ENCODE results near the gene ETHE1. TPM values are rescaled to one million over a fixed set of nuclear protein-coding genes. Genes with fewer than 3 reads are reported as not detected.

Gene ETHE1
- polyA plus RNA-seq, 1 donor, result 97.7 TPM

- Histone ChIP-seq H3K4me1 (ENCODE audit: control insufficient read depth, insufficient read depth, low read length) (no peaks in the 10 kb centered on the region), H3K4me3 (ENCODE audit: low read length) (no peak overlapping the region), H3K9me3 (ENCODE audit: control insufficient read depth, low read depth, low read length) (no peaks in the 10 kb centered on the region), H3K27me3 (ENCODE audit: control insufficient read depth, insufficient read depth, low read length) (no peaks in the 10 kb centered on the region), H3K27ac (ENCODE audit: low read length) (no peak overlapping the region), H3K36me3 (ENCODE audit: control insufficient read depth, insufficient read depth, low read length) (peaks cover 21% of the 10 kb centered on the region)
- WGBS (ENCODE audit: insufficient coverage, low lambda C conversion rate), result 100% methylated on average over 2 of the region's 7 CpGs
- DNase-seq, result no peak
These were observed 36.9 kb downstream of the ETHE1 start for GRCh38 chr19:43489979-43490599.

GRCh38 chr19:43489310-43489709 lies 37.7 kb downstream of the ETHE1 start:
- no CpG with 5 or more reads among the region's 5 CpGs for WGBS (ENCODE audit: insufficient coverage, low lambda C conversion rate)
- no peak overlapping the region for H3K27ac ChIP-seq (ENCODE audit: low read length)
- DNase-seq, result no peak

GRCh38 chr19:43488179-43488578 lies 38.8 kb downstream of the ETHE1 start:
- Histone ChIP-seq H3K4me1 (ENCODE audit: control insufficient read depth, insufficient read depth, low read length) (no peaks in the 10 kb centered on the region), H3K4me3 (ENCODE audit: low read length) (no peak overlapping the region), H3K27ac (ENCODE audit: low read length) (no peak overlapping the region), H3K27me3 (ENCODE audit: control insufficient read depth, insufficient read depth, low read length) (no peaks in the 10 kb centered on the region), H3K9me3 (ENCODE audit: control insufficient read depth, low read depth, low read length) (no peaks in the 10 kb centered on the region), H3K36me3 (ENCODE audit: control insufficient read depth, insufficient read depth, low read length) (peaks cover 10% of the 10 kb centered on the region)
- WGBS (ENCODE audit: insufficient coverage, low lambda C conversion rate), result 100% methylated on average over 1 of the region's 8 CpGs
- no peak for DNase-seq

More at GRCh38 chr19:43489310-43489709, 37.7 kb downstream of the ETHE1 start:
- Histone ChIP-seq H3K27me3 (ENCODE audit: control insufficient read depth, insufficient read depth, low read length) (no peaks in the 10 kb centered on the region), H3K4me1 (ENCODE audit: control insufficient read depth, insufficient read depth, low read length) (no peaks in the 10 kb centered on the region), H3K9me3 (ENCODE audit: control insufficient read depth, low read depth, low read length) (no peaks in the 10 kb centered on the region), H3K36me3 (ENCODE audit: control insufficient read depth, insufficient read depth, low read length) (peaks cover 17% of the 10 kb centered on the region), H3K4me3 (ENCODE audit: low read length) (no peak overlapping the region)

- Histone ChIP-seq H3K27me3 (ENCODE audit: control insufficient read depth, insufficient read depth, low read length) (no peaks in the 10 kb centered on the region), H3K9me3 (ENCODE audit: control insufficient read depth, low read depth, low read length) (no peaks in the 10 kb centered on the region), H3K4me1 (ENCODE audit: control insufficient read depth, insufficient read depth, low read length) (no peaks in the 10 kb centered on the region), H3K4me3 (ENCODE audit: low read length) (no peak overlapping the region), H3K27ac (ENCODE audit: low read length) (no peak overlapping the region), H3K36me3 (ENCODE audit: control insufficient read depth, insufficient read depth, low read length) (peaks cover 13% of the 10 kb centered on the region)
- DNase-seq, result no peak
- WGBS (ENCODE audit: insufficient coverage, low lambda C conversion rate), result no CpG with 5 or more reads among the region's 7 CpGs
These were observed 40.6 kb downstream of the ETHE1 start for GRCh38 chr19:43486412-43486811.

- no peaks in the 10 kb centered on the region for H3K4me1 ChIP-seq (ENCODE audit: control insufficient read depth, insufficient read depth, low read length)
- H3K9me3 ChIP-seq (ENCODE audit: control insufficient read depth, low read depth, low read length), result no peaks in the 10 kb centered on the region
- peaks cover 14% of the 10 kb centered on the region for H3K36me3 ChIP-seq (ENCODE audit: control insufficient read depth, insufficient read depth, low read length)
- H3K27me3 ChIP-seq (ENCODE audit: control insufficient read depth, insufficient read depth, low read length), result no peaks in the 10 kb centered on the region
- no peak overlapping the region for H3K4me3 ChIP-seq (ENCODE audit: low read length)
- DNase-seq, result no peak
- no CpG with 5 or more reads among the region's 6 CpGs for WGBS (ENCODE audit: insufficient coverage, low lambda C conversion rate)
- no peak overlapping the region for H3K27ac ChIP-seq (ENCODE audit: low read length)
These were observed 41.0 kb downstream of the ETHE1 start for GRCh38 chr19:43485951-43486350.

- Histone ChIP-seq H3K9me3 (ENCODE audit: control insufficient read depth, low read depth, low read length) (no peaks in the 10 kb centered on the region), H3K27me3 (ENCODE audit: control insufficient read depth, insufficient read depth, low read length) (no peaks in the 10 kb centered on the region), H3K27ac (ENCODE audit: low read length) (no peak overlapping the region), H3K4me3 (ENCODE audit: low read length) (no peak overlapping the region), H3K36me3 (ENCODE audit: control insufficient read depth, insufficient read depth, low read length) (peaks cover 21% of the 10 kb centered on the region), H3K4me1 (ENCODE audit: control insufficient read depth, insufficient read depth, low read length) (no peaks in the 10 kb centered on the region)
- DNase-seq, result no peak
- WGBS (ENCODE audit: insufficient coverage, low lambda C conversion rate), result 100% methylated on average over 2 of the region's 6 CpGs
These were observed 43.7 kb downstream of the ETHE1 start for GRCh38 chr19:43483281-43483680.

GRCh38 chr19:43482193-43482592 lies 44.8 kb downstream of the ETHE1 start:
- WGBS (ENCODE audit: insufficient coverage, low lambda C conversion rate), result 100% methylated on average over 1 of the region's 4 CpGs
- Histone ChIP-seq H3K9me3 (ENCODE audit: control insufficient read depth, low read depth, low read length) (no peaks in the 10 kb centered on the region), H3K36me3 (ENCODE audit: control insufficient read depth, insufficient read depth, low read length) (peaks cover 28% of the 10 kb centered on the region), H3K27me3 (ENCODE audit: control insufficient read depth, insufficient read depth, low read length) (no peaks in the 10 kb centered on the region), H3K4me3 (ENCODE audit: low read length) (no peak overlapping the region), H3K27ac (ENCODE audit: low read length) (no peak overlapping the region), H3K4me1 (ENCODE audit: control insufficient read depth, insufficient read depth, low read length) (no peaks in the 10 kb centered on the region)
- DNase-seq, result no peak

- Histone ChIP-seq H3K27ac (ENCODE audit: low read length) (no peak overlapping the region), H3K36me3 (ENCODE audit: control insufficient read depth, insufficient read depth, low read length) (peaks cover 31% of the 10 kb centered on the region), H3K4me1 (ENCODE audit: control insufficient read depth, insufficient read depth, low read length) (no peaks in the 10 kb centered on the region), H3K27me3 (ENCODE audit: control insufficient read depth, insufficient read depth, low read length) (no peaks in the 10 kb centered on the region), H3K9me3 (ENCODE audit: control insufficient read depth, low read depth, low read length) (no peaks in the 10 kb centered on the region), H3K4me3 (ENCODE audit: low read length) (no peak overlapping the region)
- 88% methylated on average over 5 of the region's 6 CpGs for WGBS (ENCODE audit: insufficient coverage, low lambda C conversion rate)
- no peak for DNase-seq
These were observed 45.3 kb downstream of the ETHE1 start for GRCh38 chr19:43481701-43482100.

- DNase-seq, result no peak
- peaks cover 30% of the 10 kb centered on the region for H3K36me3 ChIP-seq (ENCODE audit: control insufficient read depth, insufficient read depth, low read length)
- H3K27me3 ChIP-seq (ENCODE audit: control insufficient read depth, insufficient read depth, low read length), result no peaks in the 10 kb centered on the region
- H3K27ac ChIP-seq (ENCODE audit: low read length), result no peak overlapping the region
- H3K4me3 ChIP-seq (ENCODE audit: low read length), result no peak overlapping the region
- 100% methylated on average over 1 of the region's 3 CpGs for WGBS (ENCODE audit: insufficient coverage, low lambda C conversion rate)
- no peaks in the 10 kb centered on the region for H3K9me3 ChIP-seq (ENCODE audit: control insufficient read depth, low read depth, low read length)
- no peaks in the 10 kb centered on the region for H3K4me1 ChIP-seq (ENCODE audit: control insufficient read depth, insufficient read depth, low read length)
These were observed 46.4 kb downstream of the ETHE1 start for GRCh38 chr19:43480574-43480973.

- Histone ChIP-seq H3K9me3 (ENCODE audit: control insufficient read depth, low read depth, low read length) (no peaks in the 10 kb centered on the region), H3K36me3 (ENCODE audit: control insufficient read depth, insufficient read depth, low read length) (peaks cover 30% of the 10 kb centered on the region)
These were observed 46.9 kb downstream of the ETHE1 start for GRCh38 chr19:43479961-43480561.

GRCh38 chr19:43479226-43479625 lies 47.8 kb downstream of the ETHE1 start:
- Histone ChIP-seq H3K27me3 (ENCODE audit: control insufficient read depth, insufficient read depth, low read length) (no peaks in the 10 kb centered on the region), H3K4me3 (ENCODE audit: low read length) (no peak overlapping the region), H3K4me1 (ENCODE audit: control insufficient read depth, insufficient read depth, low read length) (peaks cover 6% of the 10 kb centered on the region), H3K27ac (ENCODE audit: low read length) (no peak overlapping the region), H3K36me3 (ENCODE audit: control insufficient read depth, insufficient read depth, low read length) (peaks cover 30% of the 10 kb centered on the region), H3K9me3 (ENCODE audit: control insufficient read depth, low read depth, low read length) (no peaks in the 10 kb centered on the region)
- WGBS (ENCODE audit: insufficient coverage, low lambda C conversion rate), result no CpG with 5 or more reads among the region's 15 CpGs
- DNase-seq, result no peak

More at GRCh38 chr19:43479961-43480561, 46.9 kb downstream of the ETHE1 start:
- DNase-seq, result no peak
- H3K27ac ChIP-seq (ENCODE audit: low read length), result no peak overlapping the region
- no peaks in the 10 kb centered on the region for H3K27me3 ChIP-seq (ENCODE audit: control insufficient read depth, insufficient read depth, low read length)
- no CpG with 5 or more reads among the region's 4 CpGs for WGBS (ENCODE audit: insufficient coverage, low lambda C conversion rate)
- H3K4me3 ChIP-seq (ENCODE audit: low read length), result no peak overlapping the region
- peaks cover 1% of the 10 kb centered on the region for H3K4me1 ChIP-seq (ENCODE audit: control insufficient read depth, insufficient read depth, low read length)

Measured in large intestine (tissue), 3 donors.